HG03558 (cell line): ENCODE measurements around the gene NRDE2.
A peak's percentile ranks its signal among the peaks of the same experiment; 100 is the strongest.
"Not testable (repeated sequence)": the region's sequence is repeated elsewhere in the genome, so short reads cannot be mapped to it uniquely, and the experiment has no call there.

Experiments used
- ATAC-seq: cut with Tn5 transposase; IDR thresholded peaks from one replicate; pipeline ENCODE4 v1.9.1; 2021; ENCODE audit warnings: moderate number of reproducible peaks; ENCODE audit not compliant: unreplicated experiment; ENCODE audit errors: extremely low read depth

The NRDE2 gene

DNA sequence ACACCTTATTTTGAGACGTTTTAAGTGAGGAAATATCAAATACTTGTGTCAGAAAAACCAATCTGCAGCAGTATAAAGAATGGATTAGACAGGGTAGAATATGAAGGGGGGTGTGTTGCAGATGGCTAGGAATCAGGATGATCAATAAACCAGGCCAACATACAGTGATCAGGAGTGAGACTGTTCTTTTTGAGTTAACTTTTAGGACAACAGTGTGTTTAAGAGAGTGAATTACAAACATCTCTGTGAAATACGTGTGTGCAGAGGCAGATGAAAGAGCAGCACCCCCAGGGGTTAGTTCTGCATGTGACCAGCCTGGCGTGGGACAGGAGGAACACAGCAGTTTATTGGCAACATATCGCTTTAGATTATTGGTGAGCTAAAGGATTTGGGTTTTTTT is 10.6 kb upstream of the NRDE2 start:
- no peak for ATAC-seq

DNA sequence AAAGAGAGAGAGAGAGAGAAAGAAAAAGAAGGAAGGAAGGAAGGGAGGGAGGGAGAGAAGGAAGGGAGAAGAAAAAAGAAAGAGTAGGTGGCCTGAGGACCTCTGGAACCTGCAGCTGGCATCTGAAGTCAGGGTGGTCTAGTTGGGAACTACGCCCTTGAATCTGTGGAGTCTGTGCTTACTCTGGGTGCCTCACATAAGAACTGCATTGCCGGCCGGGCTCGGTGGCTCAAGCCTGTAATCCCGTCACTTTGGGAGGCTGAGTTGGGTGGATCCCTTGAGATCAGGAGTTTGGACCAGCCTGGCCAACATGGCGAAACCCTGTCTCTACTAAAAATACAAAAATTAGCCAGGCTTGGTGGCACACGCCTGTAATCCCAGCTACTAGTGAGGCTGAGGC is 10.0 kb upstream of the NRDE2 start:
- no peak for ATAC-seq

DNA sequence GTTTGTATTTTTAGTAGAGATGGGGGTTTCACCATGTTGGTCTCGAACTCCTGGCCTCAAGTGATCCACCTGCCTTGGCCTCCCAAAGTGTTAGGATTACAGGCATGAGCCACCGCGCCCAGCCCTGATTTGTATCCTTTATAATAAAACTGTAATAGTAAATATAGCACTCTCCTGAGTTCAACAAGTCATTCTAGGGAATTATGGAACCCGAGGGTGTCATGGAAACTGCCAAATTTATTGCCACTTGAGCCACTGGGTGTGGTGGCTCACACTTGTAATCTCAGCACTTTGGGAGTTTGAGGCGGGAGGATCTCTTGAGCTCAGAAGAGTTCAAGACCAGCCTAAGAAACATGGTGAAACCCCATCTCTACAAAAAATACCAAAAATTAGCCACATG is 9.5 kb upstream of the NRDE2 start:
- ATAC-seq, result not testable (repeated sequence)

DNA sequence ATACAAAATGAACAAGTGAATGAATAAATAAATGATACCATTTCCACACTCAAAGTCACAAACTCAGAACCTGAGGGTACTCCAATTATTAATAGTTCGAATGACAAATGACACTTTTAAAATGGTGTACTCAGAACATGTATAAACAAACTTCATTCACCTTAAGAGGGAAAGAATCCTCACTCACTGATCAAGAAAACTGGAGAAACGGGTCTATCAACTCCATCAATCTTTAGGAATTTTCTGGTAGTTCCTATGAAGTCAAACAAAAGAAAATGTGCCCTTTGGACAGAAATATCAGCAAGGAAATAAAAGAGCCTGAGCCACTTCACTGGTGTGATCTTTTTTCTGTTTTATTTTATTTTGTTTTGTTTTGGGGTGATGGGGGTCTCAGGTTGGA is 5.2 kb upstream of the NRDE2 start:
- ATAC-seq, result no peak

DNA sequence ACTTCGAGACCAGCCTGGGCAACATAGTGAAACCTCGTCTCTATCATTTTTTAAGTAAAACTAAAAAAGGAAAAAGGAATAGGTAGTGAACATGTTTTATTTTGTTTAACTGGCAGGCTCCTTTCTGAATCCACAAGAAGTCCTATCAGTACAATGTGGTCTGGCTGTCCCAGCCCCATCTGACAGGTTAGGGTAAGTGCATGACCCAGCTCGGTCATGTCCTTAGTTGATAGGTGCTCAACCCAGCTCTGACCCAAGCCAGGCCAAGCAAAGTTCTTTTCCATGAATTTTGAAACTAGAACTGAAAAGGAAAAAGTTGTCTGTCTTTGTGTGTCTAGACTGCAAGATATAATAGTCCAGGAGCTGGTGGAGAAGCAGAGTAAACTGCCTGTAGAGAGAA is 4.7 kb upstream of the NRDE2 start:
- no peak for ATAC-seq

DNA sequence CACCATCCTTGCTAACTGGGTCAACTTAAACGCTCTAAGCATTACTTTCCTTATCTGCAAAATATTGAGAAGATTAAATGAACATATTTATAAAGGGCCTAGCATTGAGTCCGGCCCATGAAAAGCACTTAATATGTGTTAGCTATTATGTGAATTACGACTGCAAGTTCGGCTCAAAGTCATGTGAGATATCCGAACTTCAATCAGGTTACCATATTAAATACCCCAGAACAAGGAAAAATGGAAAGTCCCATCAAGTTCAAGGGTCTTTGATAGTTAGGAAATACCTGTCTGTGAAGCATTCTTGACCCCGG is 487 bp upstream of the NRDE2 start:
- ATAC-seq, result peak; percentile 5

DNA sequence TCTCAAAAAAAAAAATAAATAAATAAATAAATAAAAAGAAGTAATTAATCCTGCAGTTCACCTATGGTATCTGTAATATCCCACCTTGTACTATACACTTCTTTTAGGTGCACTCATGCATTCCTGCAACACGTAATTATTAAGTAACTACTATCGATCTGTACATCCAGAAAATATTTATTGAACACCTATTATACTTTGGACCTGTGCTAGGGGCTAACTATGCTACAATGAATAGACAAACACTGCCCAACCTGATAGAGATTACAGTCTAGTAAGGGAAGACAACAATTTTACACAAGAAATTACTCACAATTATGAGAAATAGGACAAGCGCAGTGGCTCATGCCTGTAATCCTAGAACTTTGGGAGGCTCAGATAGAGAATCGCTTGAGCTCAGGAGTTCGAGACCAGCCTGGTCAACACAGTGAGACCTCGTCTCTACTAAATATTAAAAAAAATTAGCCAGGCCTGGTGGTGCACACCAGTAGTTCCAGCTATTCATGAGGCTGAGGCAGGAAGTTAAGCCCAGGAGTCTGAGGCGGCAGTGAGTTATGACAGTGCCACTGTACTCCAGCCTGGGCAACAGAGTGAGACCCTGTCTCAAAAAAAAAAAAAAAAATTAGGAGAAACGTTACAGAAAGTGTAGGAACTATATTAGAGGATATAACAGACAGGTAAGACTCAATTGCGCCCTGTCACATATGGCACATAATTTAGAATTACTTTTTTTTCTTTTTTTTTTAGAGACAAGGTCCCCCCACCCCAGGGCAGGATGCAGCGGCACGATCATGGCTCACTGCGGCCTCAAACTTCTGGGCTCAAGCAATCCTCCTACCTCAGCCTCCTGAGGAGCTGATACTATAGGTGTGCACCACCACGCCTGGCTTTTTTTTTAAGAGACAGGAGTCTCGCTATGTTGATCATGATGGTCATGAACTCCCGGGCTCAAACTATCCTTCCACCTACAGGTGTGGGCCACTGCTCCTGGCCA is 1.2 kb downstream of the NRDE2 start:
- ATAC-seq, result no peak

DNA sequence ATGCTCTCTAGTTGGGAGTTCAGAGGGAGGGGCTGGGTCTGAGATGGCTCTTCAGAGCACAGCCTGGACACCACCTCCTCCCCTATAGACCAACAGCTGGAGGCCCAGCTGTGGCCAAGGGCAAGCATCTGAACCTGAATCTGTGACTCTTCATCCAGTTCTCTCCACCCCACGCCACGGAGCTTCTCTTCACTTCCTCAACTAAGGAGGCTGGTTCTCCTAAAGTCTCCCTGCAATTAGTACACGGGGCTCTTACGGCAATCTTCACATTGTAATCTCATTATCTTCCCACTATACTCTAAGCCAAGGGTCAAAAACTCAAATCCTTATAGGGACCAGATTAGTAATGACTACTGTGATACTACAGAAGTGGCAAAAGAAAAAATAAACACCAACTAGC is 9.8 kb downstream of the NRDE2 start:
- ATAC-seq, result no peak

DNA sequence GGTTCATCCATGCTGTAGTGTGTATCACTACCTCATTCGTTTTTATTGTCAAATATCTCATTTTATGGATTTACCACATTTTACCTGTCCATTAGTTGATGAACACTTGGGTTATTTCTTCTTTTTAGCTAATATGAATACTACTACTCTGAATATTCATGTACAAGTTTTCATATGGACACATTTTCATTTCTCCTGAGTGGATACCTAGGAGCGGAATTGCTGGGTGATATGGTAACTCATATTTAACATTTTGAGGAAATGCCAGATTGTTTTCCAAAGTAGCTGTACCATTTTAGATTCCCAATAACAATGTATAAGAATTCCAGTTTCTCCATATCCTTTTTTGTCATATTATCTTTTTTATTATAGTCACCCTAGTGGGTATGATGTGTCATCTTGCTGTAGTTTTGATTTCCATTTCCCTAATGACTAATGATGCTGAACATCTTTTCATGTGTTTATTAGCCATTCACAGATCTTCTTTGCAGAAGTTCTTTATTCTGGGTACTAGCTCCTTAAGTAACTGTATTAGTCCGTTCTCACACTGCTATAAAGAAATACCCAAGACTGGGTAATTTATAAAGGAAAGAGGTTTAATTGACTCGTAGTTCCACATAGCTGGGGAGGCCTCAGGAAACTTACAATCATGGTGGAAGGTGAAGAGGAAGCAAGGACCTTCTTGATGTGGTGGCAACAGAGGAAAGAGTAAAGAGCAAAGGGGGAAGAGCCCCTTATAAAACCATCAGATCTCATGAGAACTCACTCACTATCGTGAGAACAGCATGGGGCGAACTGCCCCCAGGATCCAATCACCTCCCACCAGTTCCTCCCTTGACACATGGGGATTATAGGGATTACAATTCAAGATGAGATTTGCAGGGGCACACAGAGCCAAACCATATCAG is 11.9 kb downstream of the NRDE2 start:
- ATAC-seq, result no peak

DNA sequence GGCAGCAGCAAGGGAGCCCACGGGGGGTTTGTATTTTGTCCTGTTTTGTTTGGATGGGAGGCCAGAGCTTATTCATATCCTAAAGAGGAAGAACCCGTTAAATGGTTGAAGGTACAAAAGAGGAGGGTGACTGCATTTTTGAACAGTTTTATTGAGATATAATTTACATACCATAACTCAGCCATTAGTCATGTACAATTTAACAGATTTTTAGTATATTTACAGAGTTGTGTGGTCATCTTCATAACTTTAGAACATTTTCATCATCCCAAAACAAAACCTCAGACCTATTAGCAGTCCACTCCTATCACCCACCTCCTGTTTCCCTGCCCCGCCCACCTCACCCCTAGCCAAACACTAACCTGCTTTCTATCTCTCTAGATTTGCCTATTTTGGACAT is 12.6 kb downstream of the NRDE2 start:
- no peak for ATAC-seq

DNA sequence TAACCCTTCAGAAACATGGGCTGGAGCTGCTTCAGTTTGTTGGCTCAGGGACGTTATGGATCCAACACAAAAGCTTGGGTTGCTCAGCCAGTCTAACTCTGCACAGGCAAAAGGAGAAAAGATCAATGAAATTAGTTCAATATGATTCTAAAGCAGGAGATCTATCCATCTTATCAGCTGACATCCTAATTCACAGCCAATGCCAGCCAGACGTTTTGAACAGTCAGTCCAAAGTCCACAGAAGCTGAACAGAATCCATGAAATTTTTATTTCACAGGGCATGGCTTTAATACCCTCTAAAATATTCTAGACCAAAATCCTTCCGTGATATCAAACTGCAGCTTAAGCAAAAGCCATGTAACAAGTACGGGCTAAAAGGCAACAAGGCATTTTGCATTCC is 13.7 kb downstream of the NRDE2 start:
- ATAC-seq, result no peak

DNA sequence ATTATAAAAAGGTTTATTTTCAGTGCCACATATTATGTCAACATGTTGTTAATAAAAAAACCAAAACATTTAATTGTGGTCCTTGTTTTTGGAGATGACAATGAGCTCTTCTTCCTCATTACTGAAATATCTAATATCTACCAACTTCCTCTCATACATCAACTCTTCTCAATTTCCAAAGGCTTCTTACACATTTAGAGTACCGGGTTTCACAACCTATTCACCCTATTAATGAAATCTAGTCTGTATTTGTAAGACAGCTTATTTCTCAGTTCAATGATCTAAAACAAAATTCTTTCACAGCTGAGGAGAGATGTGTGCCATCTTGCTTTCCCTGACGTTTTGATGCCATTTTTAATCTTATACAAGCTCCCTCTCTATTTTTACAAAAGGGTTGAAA is 14.5 kb downstream of the NRDE2 start:
- ATAC-seq, result no peak

DNA sequence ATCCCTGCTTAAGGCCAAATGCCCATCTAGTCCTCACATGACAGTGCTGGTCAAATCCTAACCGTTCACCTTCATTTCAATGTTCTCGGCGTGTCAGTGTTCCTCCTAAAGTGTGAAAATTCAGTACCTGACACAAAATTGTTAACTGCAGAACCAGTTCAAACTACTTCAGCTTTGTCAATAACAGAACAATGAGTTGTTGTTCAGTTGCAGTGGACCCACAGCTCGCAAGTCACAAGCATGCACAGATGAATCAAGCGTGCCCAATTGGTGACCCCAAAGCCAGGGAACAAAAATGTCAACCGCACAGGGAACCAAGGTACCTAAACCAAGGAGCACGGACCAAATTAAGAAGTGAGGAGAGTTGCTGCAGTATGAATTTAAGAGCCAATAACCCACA is 23.2 kb downstream of the NRDE2 start:
- no peak for ATAC-seq

DNA sequence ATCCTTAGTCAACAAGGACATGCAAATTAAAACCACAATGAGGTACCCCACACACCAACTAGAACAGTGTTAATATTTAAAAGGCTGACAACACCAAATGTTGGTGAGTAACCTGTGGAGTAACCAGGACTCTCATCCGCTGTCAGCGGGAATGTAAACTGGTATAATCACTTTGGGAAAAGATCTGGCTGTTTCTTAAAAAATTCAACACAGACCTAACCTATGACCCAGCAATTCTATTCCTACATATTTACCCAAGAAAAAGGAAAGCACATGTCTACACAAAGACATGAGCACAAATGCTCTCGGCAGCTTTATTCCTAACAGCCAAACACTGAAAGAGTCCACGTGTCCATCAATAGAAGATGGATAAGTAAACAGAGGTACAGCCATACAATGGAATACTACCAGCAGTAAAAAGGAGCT is 26.6 kb downstream of the NRDE2 start:
- ATAC-seq, result no peak

DNA sequence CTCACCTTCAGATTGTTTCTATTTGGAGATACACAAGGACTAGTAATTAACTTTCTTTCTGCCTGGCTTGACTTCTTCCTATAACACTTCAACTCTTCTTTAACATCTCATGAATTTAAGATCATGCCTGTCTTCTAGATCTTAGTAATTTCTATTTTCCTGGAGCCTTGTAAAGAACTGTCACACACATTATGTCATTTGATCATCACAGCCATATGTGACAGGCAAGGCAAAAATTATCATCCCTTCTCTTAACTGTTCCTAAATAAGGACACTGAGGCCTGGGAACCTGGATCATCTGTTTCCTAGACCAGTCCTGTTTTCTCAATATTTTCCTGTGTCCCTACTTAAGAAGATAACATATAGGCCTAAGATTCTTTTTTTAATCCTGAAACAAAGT is 27.2 kb downstream of the NRDE2 start:
- ATAC-seq, result no peak

DNA sequence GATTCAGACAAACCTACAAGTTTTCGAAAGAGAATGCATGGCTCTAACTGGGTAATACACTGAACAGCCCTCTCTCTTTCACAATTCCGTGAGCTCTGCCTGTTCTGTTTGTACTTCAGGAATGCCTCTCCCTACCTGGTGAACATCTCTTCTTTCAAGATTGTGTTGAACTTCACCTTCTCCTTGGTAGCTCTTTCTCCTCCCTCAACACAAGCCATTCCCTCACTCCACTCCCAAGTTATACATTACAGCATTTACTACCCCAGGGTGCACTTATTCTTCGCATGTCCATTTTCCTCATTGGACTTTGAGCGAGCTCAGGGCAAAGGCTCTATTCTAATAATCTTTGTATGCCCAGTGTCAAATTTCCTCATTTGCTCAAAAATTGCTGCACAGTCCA is 28.3 kb downstream of the NRDE2 start:
- no peak for ATAC-seq

DNA sequence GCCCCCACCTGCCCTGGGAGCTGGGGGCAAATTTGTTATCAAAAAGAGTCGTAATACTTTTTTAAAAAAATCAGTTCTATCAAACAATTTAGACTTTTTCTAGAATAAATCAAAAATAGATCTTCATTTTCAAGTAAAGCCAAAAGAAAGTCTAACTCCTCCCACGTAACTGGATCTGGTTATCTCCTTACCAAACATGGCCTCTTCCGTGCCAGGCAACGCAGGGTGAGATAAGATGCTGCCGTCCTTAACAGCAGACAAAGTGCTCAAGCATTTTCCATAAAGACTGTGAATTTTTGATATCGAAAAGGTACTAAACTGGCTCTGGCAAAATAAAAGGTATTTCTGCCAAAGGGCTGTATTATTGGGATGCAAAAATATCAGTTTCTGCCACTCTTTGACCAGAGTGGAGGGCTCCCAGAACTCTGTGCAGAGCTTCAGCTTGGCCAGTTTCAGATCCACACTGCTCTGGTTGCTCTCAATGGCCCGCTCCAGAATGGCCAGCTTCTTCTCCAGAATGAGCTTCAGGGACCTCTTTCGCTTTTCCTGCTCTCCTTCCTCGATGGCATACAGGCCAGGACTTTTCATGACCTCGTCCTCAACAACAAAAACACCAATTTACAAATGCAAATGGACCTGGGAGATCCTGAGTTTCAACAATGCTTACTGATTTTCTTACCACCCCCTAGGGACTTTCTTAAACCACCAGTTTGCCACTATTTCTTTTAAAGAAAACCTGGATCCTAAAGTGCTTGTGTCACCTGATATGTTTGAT is 29.0 kb downstream of the NRDE2 start:
- no peak for ATAC-seq

DNA sequence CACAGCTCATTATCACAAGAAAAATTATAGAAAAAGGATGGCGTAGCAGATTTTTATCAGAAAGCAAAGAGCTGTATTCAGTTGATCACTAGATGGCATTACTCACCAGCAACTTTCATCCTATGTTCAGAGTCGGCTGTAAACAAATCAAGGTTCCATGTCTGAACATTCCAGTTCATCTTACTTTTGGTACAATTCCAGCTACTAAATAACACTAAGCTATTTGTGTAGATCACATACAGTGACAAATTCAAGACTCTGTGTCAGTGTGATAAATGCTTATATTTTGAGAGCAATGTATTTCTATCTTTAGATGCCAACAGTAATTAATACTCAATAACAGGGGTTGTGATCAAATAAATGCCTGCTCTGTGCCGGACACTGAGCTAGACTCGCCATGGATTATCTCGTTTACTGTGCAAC is 30.1 kb downstream of the NRDE2 start:
- no peak for ATAC-seq

DNA sequence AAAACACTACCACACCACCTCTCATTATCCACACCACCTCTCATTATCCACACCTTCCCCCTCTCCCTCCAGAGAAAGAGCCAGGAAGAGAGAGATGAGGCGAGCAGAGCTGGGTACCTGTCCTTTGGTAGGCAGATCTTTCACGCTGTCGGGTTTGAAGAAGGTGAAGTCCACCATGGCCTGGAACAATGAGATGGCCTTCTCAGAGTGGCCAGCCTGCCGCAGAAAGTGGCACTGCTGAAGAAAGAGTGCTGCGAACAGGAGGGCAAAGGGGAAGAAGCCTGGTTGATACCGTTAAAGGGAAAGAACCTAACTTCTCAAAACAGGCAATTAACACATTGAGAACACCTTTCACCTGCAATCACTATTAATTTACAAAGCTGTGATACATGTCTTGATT is 30.6 kb downstream of the NRDE2 start:
- ATAC-seq, result no peak

DNA sequence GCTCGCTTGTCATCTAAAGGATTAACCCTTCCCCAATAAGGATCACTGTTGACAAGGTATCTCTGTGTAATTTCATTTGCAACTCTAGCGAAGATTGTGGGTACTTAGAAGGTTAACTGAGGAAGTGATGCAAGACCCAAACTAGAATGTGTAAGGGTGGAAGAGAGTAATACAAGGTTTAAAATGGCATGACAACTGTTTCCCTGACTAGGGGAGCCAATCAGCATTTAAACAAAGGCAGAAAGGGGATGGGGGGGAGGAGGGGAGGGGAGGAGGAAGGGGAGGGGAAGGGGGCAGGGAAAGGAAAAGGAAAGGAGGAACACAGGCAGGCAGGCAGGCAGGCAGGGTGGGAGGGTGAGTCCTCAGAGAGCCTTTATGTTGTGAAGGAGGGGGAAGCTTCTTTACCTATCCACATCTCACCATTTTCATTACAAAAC is 31.1 kb downstream of the NRDE2 start:
- no peak for ATAC-seq

DNA sequence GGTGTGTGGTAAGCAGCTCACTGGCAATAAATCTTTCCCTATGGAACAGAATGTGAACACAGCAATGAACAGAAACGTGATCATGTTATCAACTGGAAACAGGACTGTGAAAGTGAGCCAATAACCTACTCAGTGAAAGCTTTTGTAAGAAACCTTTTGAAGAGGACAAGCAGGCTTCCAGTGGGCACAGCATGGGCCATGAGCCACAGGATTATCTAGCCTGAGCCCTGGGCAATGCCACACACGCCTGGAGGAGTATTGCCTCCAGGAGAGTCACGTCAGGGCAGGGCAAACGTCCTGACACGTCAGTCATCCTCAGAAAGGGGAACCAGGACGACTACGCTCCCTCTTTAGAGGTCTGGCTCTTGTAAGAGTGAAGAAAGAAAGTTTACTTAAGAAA is 32.3 kb downstream of the NRDE2 start:
- ATAC-seq, result no peak
